Posterior vena cava (tissue), 2 donors: ENCODE data around the gene RANBP2. TPM values are rescaled to one million over a fixed set of nuclear protein-coding genes. Genes with fewer than 3 reads are reported as not detected.

Experiments used
- DNase-seq: peaks from one replicate; pipeline ENCODE4 v3.0.0-alpha.2; 2020; ENCODE audit warnings: low spot score
- intact Hi-C, 2 donors: fragments of 100-400 bp; cut with DNase I; formaldehyde crosslinking; loops; one replicate each; pipeline versions ENCODE4 v1.14.1 to v1.14.2; 2022 to 2023
- total RNA-seq, 2 donors: library from RNA; stranded (reverse); fragmentation: NEBNext Ultra II Directional; extraction: Animal tissue kit (Norgen Biotek cat#: 25700); gene quantifications; one replicate each; pipeline ENCODE4 v1.2.1, GENCODE V29; 2021
- donor health status: DM: yes; HTN: yes; CAD: no.
- donor health status: DM: yes; HTN: yes; CAD: no.

The RANBP2 gene
- total RNA-seq, 2 donors from 2014 or later, result 63.7 to 67.1 TPM

DNA sequence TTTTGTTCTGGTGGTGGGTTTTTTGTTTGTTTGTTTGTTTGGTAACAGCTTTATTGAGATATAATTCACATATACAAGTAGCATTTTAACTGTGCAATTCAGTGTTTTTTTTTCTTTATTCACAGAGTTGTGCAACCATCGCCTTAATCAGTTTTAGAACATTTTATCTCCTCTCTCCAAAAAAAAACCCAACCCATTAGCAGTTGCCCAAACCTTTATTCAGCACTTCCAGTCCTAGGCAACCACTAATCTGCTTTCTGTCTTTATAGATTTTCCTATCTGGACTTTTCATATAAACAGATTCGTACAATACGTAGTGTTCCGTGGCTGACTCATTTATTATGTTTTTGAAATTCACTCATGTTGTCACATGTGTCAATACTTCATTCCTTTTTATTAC is 106.0 kb downstream of the RANBP2 start:
- intact Hi-C loops, result no loop called here
- DNase-seq, result no peak

DNA sequence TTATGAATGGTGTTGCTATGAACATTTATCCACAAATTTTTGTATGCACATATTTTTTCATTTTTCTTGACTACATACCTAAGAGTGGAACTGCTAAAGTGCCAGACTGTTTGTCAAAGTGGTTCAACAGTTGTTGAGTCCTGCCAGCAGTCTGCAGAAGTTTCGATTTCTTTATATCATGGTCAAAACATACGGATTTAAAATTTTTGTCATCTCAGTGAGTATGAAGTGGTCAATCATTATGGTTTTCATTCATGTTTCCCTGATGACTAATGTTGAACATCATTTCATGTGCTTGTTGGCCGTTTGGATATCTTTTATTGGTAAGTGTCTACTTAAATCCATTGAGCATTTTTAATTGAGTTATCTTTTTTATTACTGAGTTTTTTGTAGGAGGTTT is 106.5 kb downstream of the RANBP2 start:
- DNase-seq, result no peak
- intact Hi-C loops, result no loop called here

DNA sequence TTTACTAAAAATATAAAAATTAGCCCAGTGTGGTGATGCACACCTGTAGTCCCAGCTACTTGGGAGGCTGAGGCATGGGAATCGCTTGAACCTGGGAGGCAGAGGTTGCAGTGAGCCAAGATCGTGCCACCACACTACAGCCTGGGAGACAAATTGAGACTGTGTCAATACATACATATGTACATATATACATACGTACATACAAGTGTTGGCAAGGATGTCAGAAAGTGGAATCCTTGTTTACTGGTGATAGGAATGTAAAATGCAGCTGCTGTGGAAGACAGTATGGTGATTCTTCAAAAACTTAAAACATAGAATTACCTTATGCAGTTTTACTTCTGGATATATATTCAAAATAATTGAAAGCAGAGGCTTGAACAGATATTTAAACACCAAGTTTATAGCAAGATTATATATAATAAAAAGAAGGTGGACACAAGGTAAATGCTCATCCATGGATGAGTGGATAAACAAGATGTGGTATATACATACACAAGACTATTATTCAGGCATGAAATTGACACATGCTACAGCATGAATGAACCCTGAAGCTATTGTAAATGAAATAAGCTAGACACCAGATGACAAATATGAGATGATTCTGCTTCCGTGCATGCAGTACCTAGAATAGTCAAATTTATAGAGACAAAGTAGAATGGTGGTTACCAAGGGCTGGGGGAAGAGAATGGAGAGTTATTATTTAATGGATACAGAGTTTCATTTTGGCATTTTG is 110.5 kb downstream of the RANBP2 start:
- no peak for DNase-seq
- intact Hi-C loops, result no loop called here

DNA sequence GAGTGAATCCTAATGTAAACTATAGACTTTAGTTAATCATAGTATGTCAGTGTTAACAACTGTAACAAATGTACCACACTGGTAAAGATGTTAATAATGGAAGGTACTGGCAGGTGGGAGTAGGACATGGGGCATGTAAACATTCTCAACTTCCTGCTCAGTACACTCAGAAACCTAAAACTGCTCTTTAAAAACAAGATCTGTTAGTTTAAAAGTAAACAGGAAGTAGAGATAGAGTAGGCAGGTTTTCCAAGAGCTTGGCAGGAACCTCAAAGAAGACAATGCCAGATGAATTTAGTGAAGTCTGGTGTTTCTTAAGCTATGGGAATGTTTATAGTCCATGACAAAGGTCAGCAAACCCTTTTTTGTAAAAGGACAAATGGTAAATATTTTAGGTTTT is 113.9 kb downstream of the RANBP2 start:
- intact Hi-C loops, result no loop called here
- DNase-seq, result no peak

DNA sequence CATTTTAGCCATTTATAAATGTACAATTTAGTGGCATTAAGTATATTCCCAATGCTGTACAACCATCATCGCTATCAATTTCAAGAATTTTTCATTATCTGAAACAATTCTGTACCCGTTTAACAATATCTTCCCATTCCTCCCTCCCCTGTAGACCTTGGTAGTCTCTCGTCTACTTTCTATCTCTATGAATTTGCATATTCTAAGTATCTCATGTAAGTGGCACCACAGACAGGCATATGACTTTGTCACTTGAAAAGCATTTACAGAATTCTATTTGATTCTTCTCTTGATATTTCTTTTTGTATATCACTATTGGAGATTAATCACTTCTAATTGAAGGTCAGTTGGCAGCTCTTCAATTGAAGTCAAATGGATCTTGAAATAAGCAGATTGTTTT is 115.3 kb downstream of the RANBP2 start:
- intact Hi-C loops, result no loop called here
- no peak for DNase-seq

DNA sequence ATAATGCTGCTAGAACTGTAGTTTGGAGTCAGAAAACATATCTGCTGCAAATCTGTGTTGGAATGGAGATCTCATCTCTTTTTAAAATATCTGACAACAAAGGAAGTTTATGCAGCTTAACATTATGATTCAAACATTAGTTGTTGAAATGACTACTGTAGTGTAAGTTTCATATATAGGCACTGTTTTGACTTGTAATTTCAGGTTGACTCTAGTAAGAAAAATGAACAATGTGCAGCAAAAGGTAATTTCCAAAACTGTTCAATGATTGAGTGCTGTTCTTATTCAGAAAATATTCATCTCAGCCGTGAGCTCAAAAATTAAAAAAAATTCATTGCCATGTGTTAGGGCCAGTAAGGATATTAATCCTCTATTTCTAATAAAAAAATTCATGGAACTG is 115.8 kb downstream of the RANBP2 start:
- intact Hi-C loops, result no loop called here
- no peak for DNase-seq

Other genes starting within 250 kb of the RANBP2 start
- gene LIMS1, start 185.0 kb upstream of the RANBP2 start, total RNA-seq, result 10 to 100 TPM; 58.6 to 68.9 TPM
- 1 to 10 TPM; 2.3 to 2.8 TPM for gene CCDC138, start 67.3 kb downstream of the RANBP2 start, total RNA-seq